Activated T-cell treated with anti-CD3 and anti-CD28 coated beads, Interleukin-2, amount 50 U/mL, for 72 hours (primary cell): ENCODE data around the gene HAP1. TPM values are rescaled to one million over a fixed set of nuclear protein-coding genes. Genes with fewer than 3 reads are reported as not detected.

Source experiments
- ATAC-seq, 2 donors: fragments of 150-1000 bp; cut with Tn5 transposase; replicated peaks in 1 of 2; 2 replicates each; pipeline ENCODE4 v1.10.0; 2021; ENCODE audit warnings: moderate library complexity in 2 of 2, mild to moderate bottlenecking in 1 of 2
- DNase-seq, 2 donors: peaks; one replicate each; pipeline ENCODE4 v3.0.0; 2021 to 2022; ENCODE audit warnings: mixed read lengths in 1 of 2
- H3K27ac Mint-ChIP-seq: one replicate; pipeline ENCODE4 v1.8.0; 2022; ENCODE audit warnings: mild to moderate bottlenecking, moderate library complexity, mixed read lengths
- H3K27me3 Mint-ChIP-seq: one replicate; pipeline ENCODE4 v1.8.0; 2022; ENCODE audit warnings: low read depth, mixed read lengths
- H3K36me3 Mint-ChIP-seq, 2 donors: one replicate each; pipeline ENCODE4 v1.8.0; 2022; ENCODE audit warnings: mixed read lengths in 2 of 2, mild to moderate bottlenecking in 1 of 2; ENCODE audit not compliant: insufficient read depth in 2 of 2
- H3K4me1 Mint-ChIP-seq: one replicate; pipeline ENCODE4 v1.8.0; 2022; ENCODE audit warnings: low read depth, mixed read lengths
- H3K4me3 Mint-ChIP-seq, 2 donors: one replicate each; pipeline ENCODE4 v1.8.0; 2022; ENCODE audit warnings: mild to moderate bottlenecking in 2 of 2, mixed read lengths in 2 of 2, moderate library complexity in 2 of 2
- H3K9me3 Mint-ChIP-seq, 2 donors: one replicate each; pipeline ENCODE4 v1.8.0; 2022; ENCODE audit warnings: mixed read lengths in 2 of 2
- total RNA-seq, 2 donors: library from RNA; stranded (reverse); gene quantifications; one replicate each; pipeline ENCODE4 v1.2.3, GENCODE V29; 2022

HAP1 gene
- total RNA-seq, 2 donors from 2014 or later: 0.17 to 0.21 TPM

- H3K4me1 Mint-ChIP-seq: peaks cover 12% of the 10 kb centered on the region
- no peak overlapping the region for H3K27ac Mint-ChIP-seq
- no peaks in the 10 kb centered on the region for H3K9me3 Mint-ChIP-seq
- no peak for DNase-seq
- H3K36me3 Mint-ChIP-seq: no peaks in the 10 kb centered on the region
- H3K27me3 Mint-ChIP-seq: peaks cover 63% of the 10 kb centered on the region
- no peak for ATAC-seq
- no peak overlapping the region for H3K4me3 Mint-ChIP-seq
Observed at GRCh38 chr17:41731836-41732235, 2.6 kb downstream of the HAP1 start.

- Mint-ChIP-seq H3K9me3 (no peaks in the 10 kb centered on the region), H3K36me3 (no peaks in the 10 kb centered on the region), H3K27ac (no peak overlapping the region), H3K4me3 (no peak overlapping the region), H3K27me3 (peaks cover 50% of the 10 kb centered on the region), H3K4me1 (peaks cover 12% of the 10 kb centered on the region)
- DNase-seq (no peak), ATAC-seq (no peak)
Observed at GRCh38 chr17:41730479-41730878, 4.0 kb downstream of the HAP1 start.

GRCh38 chr17:41728056-41728455 is 6.4 kb downstream of the HAP1 start:
- no peaks in the 10 kb centered on the region for H3K4me1 Mint-ChIP-seq
- H3K27ac Mint-ChIP-seq: no peak overlapping the region
- no peaks in the 10 kb centered on the region for H3K36me3 Mint-ChIP-seq
- peaks cover 36% of the 10 kb centered on the region for H3K27me3 Mint-ChIP-seq
- H3K4me3 Mint-ChIP-seq: no peak overlapping the region
- no peak for DNase-seq
- H3K9me3 Mint-ChIP-seq: no peaks in the 10 kb centered on the region
- no peak for ATAC-seq

- peaks cover 7% of the 10 kb centered on the region for H3K27me3 Mint-ChIP-seq
Observed at GRCh38 chr17:41725134-41725533, 9.3 kb downstream of the HAP1 start.

GRCh38 chr17:41724476-41725050 is 9.9 kb downstream of the HAP1 start:
- no peak for DNase-seq
- no peak overlapping the region for H3K27ac Mint-ChIP-seq
- H3K4me1 Mint-ChIP-seq: no peaks in the 10 kb centered on the region
- H3K36me3 Mint-ChIP-seq: no peaks in the 10 kb centered on the region
- H3K27me3 Mint-ChIP-seq: peaks cover under 1% of the 10 kb centered on the region
- H3K4me3 Mint-ChIP-seq: no peak overlapping the region
- no peaks in the 10 kb centered on the region for H3K9me3 Mint-ChIP-seq
- ATAC-seq: no peak

More at GRCh38 chr17:41725134-41725533, 9.3 kb downstream of the HAP1 start:
- Mint-ChIP-seq H3K36me3 (no peaks in the 10 kb centered on the region), H3K27ac (no peak overlapping the region), H3K4me1 (no peaks in the 10 kb centered on the region), H3K4me3 (no peak overlapping the region), H3K9me3 (no peaks in the 10 kb centered on the region)
- ATAC-seq (no peak), DNase-seq (no peak)

- Mint-ChIP-seq H3K9me3 (no peaks in the 10 kb centered on the region), H3K36me3 (no peaks in the 10 kb centered on the region), H3K27me3 (no peaks in the 10 kb centered on the region), H3K27ac (no peak overlapping the region), H3K4me1 (no peaks in the 10 kb centered on the region), H3K4me3 (no peak overlapping the region)
- ATAC-seq (no peak), DNase-seq (no peak)
Observed at GRCh38 chr17:41723801-41724475, 10.5 kb downstream of the HAP1 start.

- Mint-ChIP-seq H3K4me3 (no peak overlapping the region), H3K9me3 (no peaks in the 10 kb centered on the region), H3K27ac (no peak overlapping the region), H3K36me3 (no peaks in the 10 kb centered on the region), H3K27me3 (no peaks in the 10 kb centered on the region), H3K4me1 (peaks cover 9% of the 10 kb centered on the region)
- DNase-seq: no peak
- ATAC-seq: no peak
Observed at GRCh38 chr17:41722231-41722630, 12.2 kb downstream of the HAP1 start.

- Mint-ChIP-seq H3K27ac (no peak overlapping the region), H3K9me3 (no peaks in the 10 kb centered on the region), H3K4me1 (peaks cover 11% of the 10 kb centered on the region), H3K27me3 (no peaks in the 10 kb centered on the region), H3K4me3 (no peak overlapping the region), H3K36me3 (no peaks in the 10 kb centered on the region)
- no peak for DNase-seq
- no peak for ATAC-seq
Observed at GRCh38 chr17:41718287-41718645, 16.2 kb downstream of the HAP1 start.

GRCh38 chr17:41717408-41718286 is 16.8 kb downstream of the HAP1 start:
- peaks cover 11% of the 10 kb centered on the region for H3K4me1 Mint-ChIP-seq
- no peak overlapping the region for H3K4me3 Mint-ChIP-seq
- peak; percentile 44 to 50 for ATAC-seq
- no peaks in the 10 kb centered on the region for H3K9me3 Mint-ChIP-seq
- DNase-seq: peak in 1 of 2 donors; percentile 19
- H3K27me3 Mint-ChIP-seq: no peaks in the 10 kb centered on the region
- H3K36me3 Mint-ChIP-seq: no peaks in the 10 kb centered on the region
- no peak overlapping the region for H3K27ac Mint-ChIP-seq

- Mint-ChIP-seq H3K36me3 (no peaks in the 10 kb centered on the region), H3K4me3 (no peak within 1 kb of the TSS), H3K9me3 (no peaks in the 10 kb centered on the region), H3K27ac (no peak within 1 kb of the TSS), H3K4me1 (peaks cover 7% of the 10 kb centered on the region), H3K27me3 (peaks cover 7% of the 10 kb centered on the region)
- no peak for ATAC-seq
- no peak for DNase-seq
Observed at GRCh38 chr17:41711669-41712400, 22.6 kb downstream of the HAP1 start, which contains the start of gene GAST. GAST (plus strand) TSS chr17:41712331; CDS start chr17:41715437, 3,106 bp downstream.

- no peak for DNase-seq
- peak; percentile 40 to 55 for ATAC-seq
- peaks cover 7% of the 10 kb centered on the region for H3K4me1 Mint-ChIP-seq
- peaks cover 7% of the 10 kb centered on the region for H3K27me3 Mint-ChIP-seq
- no peaks in the 10 kb centered on the region for H3K9me3 Mint-ChIP-seq
- H3K4me3 Mint-ChIP-seq: no peak overlapping the region
- no peak overlapping the region for H3K27ac Mint-ChIP-seq
- no peaks in the 10 kb centered on the region for H3K36me3 Mint-ChIP-seq
Observed at GRCh38 chr17:41710472-41711090, 23.9 kb downstream of the HAP1 start.

- H3K36me3 Mint-ChIP-seq: no peaks in the 10 kb centered on the region
- no peak for DNase-seq
Observed at GRCh38 chr17:41707803-41708669, 26.4 kb downstream of the HAP1 start.

More at GRCh38 chr17:41707803-41708669, 26.4 kb downstream of the HAP1 start:
- Mint-ChIP-seq H3K27me3 (peaks cover 7% of the 10 kb centered on the region), H3K27ac (peak overlapping the region; percentile 20), H3K9me3 (no peaks in the 10 kb centered on the region), H3K4me1 (peaks cover 7% of the 10 kb centered on the region), H3K4me3 (no peak overlapping the region)
- no peak for ATAC-seq
